Measurements from ENCODE around the gene TPSB2.
"Not testable (repeated sequence)": the region's sequence is repeated elsewhere in the genome, so short reads cannot be mapped to it uniquely, and the experiment has no call there.

TPSB2 gene

DNA sequence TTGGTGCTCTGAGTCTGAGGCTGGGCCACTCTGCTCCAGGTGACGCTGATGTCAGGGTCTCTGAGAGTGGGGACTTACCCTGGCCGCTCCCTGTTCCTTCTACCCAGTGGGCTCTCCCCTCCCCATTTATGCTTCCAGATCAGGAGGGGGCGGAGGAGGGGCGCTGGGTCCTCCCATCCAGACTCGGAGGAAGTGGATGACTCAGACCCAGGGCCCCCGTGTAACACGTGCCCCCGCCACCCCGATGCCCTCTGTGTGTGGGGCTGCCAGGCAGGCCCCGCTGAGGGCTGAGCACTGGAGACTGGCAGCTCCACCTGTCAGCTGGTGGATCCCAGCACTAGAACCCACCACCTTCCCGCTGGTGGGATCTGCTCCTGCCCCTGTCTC, at the start of gene TPSB2:
TPSB2 (minus strand) TSS at position 101 of the 387 bp plus-strand sequence. CDS start 233 bp downstream, outside the sequence.
- not testable (repeated sequence) for DNase-seq

DNA sequence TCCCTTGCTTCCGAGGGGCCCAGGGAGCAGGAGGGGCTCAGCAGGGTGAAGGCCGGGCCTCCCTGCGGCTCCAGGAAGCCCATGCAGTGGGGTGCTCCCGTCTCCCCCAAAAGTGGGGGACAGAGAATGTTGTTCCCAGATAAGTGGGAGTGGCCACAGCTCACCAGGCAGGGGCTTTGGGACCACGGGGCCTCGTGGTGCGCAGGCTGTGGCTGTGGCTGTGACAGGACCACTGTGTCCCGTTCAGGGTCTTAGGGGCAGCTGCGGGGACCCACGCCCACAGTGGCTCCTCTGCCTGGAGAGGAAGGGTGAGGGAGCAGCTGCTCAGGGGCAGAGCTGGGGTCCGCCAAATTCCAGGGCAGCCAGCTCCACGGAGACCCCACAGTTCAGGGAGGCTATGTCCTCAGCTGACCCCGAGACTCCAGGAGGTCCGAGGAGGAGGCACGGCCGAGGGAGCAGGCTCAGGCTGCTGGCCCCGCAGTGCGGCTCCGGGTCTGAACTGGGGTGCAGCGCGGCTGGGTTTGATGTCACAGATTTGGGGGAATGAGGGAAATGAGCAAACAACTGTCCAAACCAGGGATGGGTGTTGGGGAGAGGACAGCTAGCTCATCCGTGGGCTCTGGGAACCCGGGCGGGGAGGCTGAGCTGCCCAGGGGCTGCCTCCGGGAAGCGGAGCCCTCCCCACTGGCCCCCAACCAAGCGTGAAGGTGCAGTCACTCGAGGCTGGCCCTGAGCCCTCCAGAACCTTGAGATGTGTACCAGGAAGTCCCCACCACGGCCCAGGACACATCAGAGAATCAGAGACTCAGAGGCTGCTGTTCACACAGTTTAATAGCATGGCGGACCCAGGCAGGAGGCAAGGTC, 49.3 kb upstream of the TPSB2 start:
- DNase-seq, result no peak

DNA sequence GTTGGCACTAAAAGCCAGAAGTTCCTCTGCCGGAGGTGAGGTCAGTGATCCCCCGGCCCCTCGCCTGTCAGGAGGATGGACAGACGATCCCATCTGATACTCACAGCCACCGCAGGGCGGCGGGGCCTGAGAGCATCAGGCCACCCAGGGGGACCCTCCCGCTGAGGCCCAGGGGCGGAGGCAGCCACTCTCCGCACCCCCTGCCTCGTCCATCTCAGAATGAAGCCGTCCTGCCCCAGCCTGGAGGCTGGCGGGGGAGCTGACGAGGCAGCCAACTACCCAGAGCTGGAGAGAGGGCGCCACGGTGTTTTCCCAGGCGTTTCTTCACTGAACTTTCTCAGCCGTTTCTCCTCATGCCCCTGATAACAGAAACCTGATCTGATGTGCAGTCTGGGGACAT, 48.5 kb upstream of the TPSB2 start:
- DNase-seq, result no peak

DNA sequence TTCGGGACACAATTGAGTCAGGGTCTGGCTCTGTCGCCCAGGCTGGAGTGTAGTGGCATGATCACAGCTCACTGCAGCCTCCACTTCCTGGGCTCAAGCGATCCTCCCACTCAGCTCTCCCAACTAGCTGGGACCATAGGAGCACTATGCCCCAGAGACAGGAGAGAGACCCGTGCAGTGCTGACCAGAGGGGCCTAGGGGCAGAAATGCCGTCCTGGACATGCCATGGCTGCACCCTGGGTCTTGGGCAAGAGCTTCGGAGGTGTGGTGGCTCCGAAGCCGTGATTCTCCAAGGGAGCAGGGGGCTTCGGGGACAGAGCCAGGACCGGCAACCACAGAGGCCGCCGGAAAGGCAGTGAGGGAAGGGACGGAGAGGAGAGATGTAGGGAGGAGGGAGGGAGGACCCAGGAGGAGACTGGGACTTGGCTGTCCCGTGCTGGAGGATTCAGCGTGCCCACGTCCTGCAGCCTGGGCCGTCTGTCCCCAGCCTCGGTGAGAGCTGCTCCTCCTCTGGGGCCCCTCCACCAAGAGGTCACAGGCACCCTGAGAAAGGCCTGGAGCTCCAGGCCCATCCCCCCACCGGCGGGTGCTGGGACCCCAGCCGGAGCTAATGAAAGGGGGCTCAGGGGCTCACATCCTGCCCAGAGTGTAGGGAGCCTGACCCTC, 47.8 kb upstream of the TPSB2 start:
- no peak for DNase-seq

DNA sequence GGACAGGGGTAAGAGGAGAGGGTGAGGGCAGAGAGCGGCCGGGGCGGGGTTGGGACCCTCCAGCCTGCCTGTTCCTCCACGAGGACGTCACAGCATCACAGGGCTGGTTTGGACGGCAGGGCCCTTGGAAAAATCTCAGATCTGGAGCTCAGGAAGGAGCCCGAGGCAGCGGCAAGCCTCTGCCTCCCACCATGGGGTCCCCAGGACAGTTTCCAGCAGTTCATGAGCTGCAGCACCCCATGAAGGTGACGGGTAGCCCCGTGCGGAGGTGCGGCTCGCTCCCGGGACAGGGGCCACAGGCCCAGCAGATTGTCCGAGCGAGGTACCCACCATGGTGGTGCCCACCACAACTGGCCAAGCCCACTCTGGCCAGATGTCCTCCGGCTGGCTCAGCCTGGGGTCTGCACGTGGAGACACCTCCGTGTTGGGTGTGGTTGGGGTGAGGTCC, 47.2 kb upstream of the TPSB2 start:
- DNase-seq, result no peak

DNA sequence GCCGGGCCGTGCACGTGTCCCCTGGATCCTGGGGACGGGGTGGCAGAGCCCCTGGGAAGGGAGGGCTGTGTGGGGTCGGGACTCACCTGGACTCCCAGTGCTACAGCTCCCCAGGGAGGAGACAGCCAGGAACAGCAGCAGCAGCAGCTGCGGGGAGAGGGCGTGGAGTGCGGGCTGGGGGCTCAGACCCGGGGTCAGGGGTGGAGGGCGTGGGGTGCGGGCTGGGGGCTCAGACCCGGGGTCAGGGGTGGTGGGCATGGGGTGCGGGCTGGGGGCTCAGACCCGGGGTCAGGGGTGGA, 46.5 kb upstream of the TPSB2 start:
- no peak for DNase-seq

DNA sequence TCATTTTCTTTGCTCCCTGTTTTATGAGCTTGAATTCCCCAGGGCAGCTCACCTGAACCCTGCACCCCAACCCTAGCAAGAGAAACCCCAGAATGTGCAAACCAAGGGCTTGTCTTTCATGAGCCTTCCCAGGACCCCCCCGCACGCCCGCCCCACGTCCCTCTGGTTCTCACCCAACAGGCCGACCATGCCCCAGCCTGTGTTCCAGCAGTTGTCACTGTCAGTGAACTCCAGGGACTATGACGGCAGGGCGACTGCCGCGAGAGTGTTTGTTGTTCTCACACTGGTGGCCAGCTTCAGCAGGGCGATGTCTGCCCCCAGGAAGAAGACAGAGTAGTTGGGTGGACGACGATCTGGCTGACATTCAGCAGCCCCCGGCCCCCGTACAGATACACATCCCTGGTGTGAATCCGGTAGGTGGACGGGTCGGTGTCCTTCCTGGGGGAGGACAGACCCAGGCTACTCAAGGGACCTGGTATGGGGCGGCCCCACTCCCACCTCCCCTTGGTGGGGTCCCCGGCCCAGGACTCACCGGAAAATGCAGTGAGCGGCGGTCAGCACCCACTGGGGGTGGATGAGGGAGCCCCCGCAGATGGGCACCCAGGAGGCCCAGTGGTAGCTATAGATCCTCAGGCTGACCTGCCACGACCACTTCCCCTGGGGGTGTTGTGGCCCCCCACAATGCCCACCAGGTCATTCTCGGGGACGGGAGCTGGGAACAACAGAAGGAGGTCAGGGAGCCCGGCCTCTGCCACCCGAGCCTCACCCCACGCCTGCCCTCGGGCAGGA, 46.0 kb upstream of the TPSB2 start:
- DNase-seq, result no peak

DNA sequence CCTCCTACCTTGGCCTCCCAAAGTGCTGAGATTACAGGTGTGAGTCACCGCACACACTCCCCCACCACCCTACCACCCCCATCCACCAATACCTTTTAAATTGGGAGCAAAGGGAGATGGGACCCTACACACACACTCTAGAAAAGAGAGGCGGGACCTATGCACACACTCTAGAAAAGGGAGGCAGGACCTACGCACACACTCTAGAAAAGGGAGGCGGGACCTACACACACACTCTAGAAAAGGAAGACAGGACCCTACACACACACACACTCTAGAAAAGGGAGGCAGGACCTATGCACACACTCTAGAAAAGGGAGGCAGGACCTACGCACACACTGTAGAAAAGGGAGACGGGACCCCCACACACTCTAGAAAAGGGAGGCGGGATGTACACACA, 44.8 kb upstream of the TPSB2 start:
- no peak for DNase-seq

DNA sequence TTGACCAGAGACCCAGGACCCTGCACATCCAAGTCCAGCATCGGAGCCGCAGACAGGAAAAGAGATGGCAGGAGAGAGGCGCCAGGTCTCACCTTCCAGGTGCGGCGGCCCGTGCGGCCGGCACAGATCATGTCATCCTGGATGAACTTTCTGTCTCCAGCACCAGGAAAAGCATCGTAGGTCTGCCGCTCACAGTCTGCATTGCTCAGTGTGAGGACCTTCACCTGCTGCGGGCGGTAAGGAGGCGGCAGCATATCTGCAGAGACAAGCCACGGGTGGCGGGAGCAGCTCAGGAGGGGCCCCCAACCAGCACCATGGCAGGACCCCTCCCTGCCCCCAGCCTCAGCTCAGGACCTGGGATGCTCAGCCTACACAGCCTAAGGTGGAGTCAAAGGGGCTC, 43.8 kb upstream of the TPSB2 start:
- DNase-seq, result no peak

DNA sequence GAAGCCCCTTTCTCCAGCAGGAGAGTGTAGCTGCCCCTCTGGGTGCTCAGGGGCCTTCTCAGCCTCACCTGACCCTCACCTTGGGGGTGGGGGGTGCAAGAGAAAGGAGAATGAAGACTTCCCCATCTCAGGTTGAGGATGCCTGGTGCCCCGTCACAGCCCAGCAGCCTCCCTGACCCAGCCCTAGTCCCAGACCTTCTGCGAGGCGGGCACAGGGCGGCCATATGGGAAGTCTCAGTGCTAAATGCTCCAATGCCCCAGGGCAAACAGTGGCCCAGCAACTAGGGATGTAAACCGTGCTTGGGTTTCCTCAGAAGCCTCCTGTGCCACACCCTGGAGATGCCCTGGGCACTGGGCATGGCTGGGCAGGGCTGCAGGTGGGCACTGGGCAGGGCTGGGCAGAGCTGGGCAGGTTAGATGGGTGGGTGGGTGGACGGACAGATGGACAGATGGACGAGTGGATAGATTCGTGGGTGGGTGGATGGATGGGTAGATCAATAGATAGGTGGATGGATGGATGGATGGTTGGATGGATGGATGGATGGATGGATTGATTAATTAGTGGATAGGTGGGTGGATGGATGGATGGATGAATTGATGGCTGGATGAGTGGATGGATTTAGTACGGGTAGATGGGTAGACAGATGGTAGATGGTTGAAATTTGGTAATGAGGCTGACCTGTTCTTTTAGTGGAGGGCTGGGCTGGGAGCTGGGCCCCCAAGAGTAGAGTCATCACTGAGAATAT, 42.6 kb upstream of the TPSB2 start:
- DNase-seq, result no peak

DNA sequence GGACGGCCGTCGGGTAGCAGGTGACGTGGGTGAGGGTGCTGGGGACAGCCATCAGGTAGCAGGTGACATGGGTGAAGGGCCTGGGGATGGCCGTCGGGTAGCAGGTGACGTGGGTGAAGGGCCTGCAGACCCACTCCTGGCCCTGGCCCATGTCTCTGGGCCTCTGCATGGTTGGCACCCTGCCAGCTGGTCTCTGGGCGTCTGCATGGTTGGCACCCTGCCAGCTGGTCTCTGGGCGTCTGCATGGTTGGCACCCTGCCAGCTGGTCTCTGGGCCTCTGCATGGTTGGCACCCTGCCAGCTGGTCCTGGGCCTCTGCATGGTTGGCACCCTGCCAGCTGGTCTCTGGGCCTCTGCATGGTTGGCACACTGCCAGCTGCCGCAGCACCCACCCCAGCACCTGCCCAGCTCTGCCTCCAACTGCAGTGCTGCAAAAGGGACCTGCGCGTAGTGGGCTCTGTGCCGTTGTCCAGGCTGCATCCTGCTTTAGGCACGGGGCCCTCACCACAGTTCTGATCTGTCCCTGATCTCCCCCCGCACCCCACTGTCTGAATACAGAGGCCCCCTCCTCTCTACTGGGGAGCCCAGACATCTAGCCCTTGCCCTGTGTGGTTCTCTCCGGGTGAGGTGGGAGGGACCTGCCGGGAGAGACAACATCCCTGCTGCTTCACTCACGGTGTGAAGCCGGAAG, 41.9 kb upstream of the TPSB2 start:
- DNase-seq, result not testable (repeated sequence)

DNA sequence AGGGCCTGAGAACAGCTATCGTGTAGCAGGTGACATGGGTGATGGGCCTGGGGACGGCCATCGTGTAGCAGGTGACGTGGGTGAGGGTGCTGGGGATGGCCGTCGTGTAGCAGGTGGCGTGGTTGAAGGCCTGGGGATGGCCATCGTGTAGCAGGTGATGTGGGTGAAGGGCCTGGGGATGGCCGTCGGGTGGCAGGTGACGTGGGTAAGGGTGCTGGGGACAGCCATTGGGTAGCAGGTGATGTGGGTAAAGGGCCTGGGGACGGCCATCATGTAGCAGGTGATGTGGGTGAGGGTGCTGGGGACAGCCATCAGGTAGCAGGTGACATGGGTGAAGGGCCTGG, 41.4 kb upstream of the TPSB2 start:
- no peak for DNase-seq

DNA sequence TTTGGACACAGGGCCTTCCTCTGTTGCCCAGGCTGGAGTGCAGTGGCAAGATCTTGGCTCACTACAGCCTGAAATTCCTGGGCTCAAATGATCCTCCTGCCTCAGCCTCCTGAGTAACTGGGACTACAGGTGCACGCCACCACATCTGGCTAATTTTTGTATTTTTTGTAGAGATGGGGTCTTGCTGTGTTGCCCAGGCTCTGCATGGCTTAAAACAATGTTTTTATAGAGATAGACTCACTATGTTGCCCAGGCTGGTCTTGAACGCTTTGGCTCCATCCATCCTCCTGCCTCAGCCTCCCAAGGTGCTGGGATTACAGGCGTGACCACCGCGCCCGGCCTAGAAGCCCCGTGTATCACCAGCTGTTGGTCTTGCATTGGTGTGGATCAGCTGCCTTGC, 39.4 kb upstream of the TPSB2 start:
- DNase-seq, result not testable (repeated sequence)

DNA sequence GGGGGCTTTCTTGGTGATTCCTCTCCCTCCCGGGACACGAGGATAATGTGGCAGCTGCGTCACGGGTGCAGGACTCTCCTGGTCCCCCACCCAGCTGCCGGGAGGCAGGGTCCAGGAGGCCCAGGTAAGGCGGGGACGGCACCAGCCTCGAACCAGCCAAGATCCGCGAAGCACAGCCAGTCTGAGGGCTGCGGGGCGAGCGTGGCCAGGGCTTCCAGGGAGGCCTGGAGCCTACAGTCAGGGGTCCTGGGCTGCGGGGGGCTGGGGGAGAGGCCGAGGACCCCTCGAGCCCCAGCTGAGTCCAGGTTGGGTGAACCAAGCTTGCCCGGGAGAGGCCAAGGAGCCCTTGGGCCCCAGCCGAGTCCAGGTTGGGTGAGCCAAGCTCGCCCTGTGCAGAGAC, 35.8 kb upstream of the TPSB2 start:
- DNase-seq, result no peak

DNA sequence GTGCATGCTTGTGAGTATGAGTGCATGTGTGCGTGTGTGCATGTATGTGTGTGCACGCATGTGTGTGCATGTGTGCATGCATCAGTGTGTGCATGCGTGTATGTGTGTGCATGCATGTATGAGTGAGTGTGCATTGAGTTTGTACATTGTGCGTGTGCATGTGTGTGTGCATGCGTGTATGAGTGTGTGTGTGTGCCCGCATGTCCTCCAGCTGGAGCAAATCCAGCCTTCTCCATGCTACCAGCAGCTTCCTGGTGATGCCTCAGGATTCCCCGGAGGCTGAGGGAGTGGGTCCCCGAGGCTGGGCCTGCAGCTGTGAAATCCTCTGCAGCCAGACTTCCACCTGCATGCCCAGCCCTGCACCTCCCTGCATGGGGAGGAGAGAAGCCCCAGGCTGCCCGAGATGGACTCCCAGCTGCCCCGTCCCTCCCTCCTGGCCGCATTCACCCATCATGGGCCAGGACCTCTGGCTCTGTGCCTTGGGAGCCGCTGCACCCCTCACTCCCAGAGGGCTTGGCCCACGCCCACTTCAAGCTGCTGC, 35.2 kb upstream of the TPSB2 start:
- DNase-seq, result no peak

DNA sequence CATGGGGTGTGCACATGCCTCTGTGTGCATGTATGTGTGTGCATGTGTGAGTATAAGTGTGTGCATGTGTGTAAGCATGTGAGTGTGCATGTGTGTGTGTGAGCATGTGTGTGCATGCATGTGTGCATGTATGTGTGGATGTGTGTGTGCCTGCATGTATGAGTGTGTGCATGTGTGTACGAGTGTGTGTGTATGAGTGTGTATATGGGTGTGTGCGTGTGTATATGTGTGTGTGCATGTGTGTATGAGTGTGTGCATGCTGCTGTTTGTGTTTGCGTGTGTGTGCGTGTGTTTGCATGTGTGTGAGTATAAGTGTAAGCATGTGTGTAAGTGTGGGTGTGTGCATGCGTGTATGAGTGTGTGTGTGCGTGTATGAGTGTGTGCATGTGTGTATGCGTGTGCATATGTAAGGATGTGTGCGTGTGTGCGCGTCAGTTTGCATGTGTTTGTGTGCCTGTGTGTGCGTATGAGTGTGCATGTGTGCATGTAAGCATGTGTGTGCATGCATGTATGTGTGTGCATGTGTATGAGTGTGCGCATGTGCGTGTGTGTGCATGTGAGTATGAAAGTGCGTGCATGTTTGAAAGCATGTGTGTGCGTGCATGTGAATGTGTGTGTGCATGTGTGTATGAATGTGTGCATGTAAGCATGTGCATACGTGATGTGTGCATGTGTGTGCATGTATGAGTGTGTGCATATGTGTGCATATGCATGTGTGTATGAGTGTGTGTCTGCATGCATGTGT, 34.5 kb upstream of the TPSB2 start:
- no peak for DNase-seq

DNA sequence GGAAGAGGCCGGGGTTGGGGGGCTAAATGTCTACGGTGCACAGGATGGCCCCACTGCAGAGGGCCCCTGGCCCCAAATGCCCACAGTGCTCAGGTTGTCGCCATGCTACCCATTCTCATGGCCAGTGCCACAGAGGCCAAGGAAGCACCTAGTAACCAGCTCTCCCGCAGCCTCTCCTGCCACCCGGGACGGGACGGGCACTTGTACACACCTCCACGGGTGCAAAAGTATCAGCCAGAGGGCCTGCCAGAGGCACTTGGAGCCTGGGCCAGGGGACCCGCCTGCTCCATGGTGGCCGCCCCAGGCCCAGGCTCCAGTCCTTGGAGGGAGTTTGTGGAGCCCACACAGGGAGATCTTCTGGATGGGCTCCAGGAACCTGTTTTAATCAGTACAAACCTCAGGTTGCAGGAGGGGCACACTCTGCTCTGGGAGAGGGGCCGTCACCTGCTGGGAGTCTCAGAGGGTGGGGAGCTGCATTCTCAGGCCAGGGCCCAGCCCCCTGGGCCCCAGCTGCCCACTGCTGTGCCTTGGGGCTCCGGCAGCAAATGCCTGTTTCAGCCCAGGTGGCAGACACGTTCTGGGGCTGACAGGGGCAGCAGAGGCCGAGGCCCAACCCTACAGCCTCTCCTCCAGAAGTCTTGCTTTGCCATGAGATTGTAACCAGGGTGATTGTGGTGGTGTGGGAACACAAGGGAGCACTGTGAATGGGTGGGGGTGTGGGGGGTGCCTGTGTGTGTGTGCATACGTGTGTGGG, 33.8 kb upstream of the TPSB2 start:
- DNase-seq, result no peak

DNA sequence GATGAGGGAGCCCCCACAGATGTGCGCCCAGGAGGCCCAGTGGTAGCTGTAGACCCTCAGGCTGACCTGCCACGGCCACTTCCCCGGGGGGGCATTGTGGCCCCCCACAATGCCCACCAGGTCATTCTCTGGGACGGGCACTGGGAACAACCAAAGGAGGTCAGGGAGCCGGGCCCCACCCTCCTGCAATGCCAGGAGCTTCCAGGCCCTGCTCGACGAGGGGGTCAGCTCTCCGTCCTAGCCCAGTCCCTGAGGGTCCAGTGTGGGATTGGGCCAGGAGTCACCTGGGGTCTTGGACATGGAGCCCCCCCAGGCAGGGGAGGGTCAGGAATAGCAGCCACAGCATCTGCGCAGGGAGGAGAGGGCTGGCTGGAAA, 32.9 kb upstream of the TPSB2 start:
- no peak for DNase-seq

DNA sequence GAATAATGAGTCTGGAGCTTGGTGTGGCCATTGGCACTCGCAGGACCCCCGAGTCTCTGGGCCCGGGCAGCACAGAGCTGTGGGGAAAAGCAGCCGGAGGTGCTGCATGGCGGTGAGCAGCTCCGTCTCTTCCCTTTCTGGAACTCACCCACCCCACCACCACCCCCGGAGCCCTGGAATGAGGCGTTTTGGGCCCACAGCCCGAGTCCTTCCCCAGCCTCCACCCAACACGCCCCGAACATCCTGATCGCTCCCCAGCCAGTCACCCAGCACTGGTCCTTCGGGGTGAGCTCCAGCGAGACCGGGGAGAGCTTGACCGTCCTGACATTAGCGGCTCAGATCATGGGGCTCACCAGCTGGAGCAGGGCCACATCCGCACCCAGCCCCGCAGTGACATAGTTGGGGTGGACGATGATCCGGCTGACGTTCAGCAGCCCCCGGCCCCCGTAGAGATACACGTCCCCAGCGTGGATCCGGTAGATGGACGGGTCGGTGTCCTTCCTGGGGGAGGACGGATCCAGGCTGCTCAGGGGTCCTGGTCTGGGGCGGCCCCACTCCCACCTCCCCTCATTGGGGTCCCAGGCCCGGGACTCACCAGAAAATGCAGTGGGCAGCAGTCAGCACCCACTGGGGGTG, 32.3 kb upstream of the TPSB2 start:
- no peak for DNase-seq
